K562 treated with DMSO at 1 percent for 48 hours (cell line): ENCODE data around the gene R3HDML. TPM values are rescaled to one million over a fixed set of nuclear protein-coding genes. Genes with fewer than 3 reads are reported as not detected.

Source experiments
- total RNA-seq: library from RNA; unstranded; fragments of 300-600 nt; gene quantifications from 2 replicates; pipeline ENCODE4 v1.2.3, GENCODE V29; 2022; ENCODE audit warnings: low replicate concordance; ENCODE audit errors: extremely low read depth

R3HDML gene
- total RNA-seq = not detected in 2 replicates

GRCh38 chr20:44336725-44337380 lies at the start of gene R3HDML:
Gene R3HDML (plus strand): TSS chr20:44337043. CDS start chr20:44337158, 115 bp downstream.

GRCh38 chr20:44310664-44311639 lies 25.9 kb upstream of the R3HDML start, which contains the start of gene FITM2:
Gene FITM2 (minus strand): TSS chr20:44311202. CDS start chr20:44311148, 54 bp downstream.

GRCh38 chr20:44355498-44356352 lies 18.9 kb downstream of the R3HDML start, which contains the start of gene HNF4A:
Gene HNF4A (plus strand): TSS chr20:44355699. CDS start chr20:44355805, 106 bp downstream.

Other genes starting within 250 kb of the R3HDML start
- not detected in 2 replicates for gene JPH2, start 149.9 kb upstream of the R3HDML start, total RNA-seq
- gene OSER1, start 126.3 kb upstream of the R3HDML start, total RNA-seq = not detected in 2 replicates
- gene GDAP1L1, start 89.7 kb upstream of the R3HDML start, total RNA-seq = not detected in 2 replicates
- gene FITM2, start 25.8 kb upstream of the R3HDML start, total RNA-seq = not detected in 2 replicates
- gene HNF4A, start 18.7 kb downstream of the R3HDML start, total RNA-seq = not detected in 2 replicates
- not detected in 2 replicates for gene TTPAL, start 138.8 kb downstream of the R3HDML start, total RNA-seq
- not detected in 2 replicates for gene SERINC3, start 185.0 kb downstream of the R3HDML start, total RNA-seq
- gene PKIG, start 245.5 kb downstream of the R3HDML start, total RNA-seq = not detected in 2 replicates